Measurements from ENCODE around the gene HMCN1.

Gene HMCN1

DNA sequence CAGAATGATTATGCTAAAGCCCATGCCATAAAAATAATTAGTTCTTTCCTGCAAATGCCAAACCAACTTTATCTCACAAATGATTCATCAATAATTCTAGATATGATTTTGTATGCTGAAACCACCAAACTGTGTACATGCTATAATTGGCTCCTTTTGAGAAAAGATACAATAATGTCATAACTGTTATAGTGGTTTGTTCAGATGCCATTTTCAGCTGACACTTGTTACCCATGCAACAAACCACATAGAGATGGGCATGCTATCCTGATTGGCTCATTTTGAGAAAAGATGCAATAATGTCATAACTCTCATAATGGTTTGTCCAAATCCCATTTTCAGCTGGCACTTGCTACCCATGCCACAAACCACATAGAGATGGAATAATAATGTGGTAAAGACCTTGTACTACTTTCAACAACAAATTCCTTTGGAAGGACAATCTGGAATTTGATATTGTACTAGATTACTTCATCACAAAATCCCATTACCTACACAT, 357.1 kb downstream of the HMCN1 start:
- DNase-seq (ENCODE audit: low read depth) = no peak

DNA sequence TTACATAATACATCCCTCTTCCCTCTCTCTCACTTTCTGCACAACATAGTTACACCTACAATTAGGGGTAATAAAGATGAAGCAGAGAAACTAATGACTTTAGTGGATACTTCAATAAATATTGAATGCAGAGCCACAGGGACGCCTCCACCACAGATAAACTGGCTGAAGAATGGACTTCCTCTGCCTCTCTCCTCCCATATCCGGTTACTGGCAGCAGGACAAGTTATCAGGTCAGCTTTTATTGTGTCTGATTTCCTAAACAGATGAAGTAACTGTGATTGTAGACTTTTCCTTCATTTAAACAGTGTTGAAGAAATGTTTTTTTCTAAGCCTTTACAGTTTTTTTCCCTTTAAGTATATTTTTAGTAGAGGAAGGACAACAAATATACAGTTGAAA, 359.2 kb downstream of the HMCN1 start:
- no peak for DNase-seq (ENCODE audit: low read depth)

DNA sequence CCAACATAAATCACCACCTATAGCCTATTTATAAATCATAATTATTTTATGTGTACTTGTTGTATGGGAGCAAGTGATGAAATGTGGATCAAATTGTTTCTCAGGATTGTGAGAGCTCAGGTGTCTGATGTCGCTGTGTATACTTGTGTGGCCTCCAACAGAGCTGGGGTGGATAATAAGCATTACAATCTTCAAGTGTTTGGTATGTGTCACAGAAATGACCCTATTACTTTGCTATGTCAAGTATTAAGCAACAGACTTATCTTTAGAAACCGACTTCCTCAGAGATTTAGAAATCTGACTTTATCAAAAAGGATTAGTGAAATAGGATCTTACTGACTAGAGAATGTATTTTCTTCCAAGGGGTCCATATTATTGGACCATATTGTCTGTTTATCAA, 360.0 kb downstream of the HMCN1 start:
- DNase-seq (ENCODE audit: low read depth) = no peak

DNA sequence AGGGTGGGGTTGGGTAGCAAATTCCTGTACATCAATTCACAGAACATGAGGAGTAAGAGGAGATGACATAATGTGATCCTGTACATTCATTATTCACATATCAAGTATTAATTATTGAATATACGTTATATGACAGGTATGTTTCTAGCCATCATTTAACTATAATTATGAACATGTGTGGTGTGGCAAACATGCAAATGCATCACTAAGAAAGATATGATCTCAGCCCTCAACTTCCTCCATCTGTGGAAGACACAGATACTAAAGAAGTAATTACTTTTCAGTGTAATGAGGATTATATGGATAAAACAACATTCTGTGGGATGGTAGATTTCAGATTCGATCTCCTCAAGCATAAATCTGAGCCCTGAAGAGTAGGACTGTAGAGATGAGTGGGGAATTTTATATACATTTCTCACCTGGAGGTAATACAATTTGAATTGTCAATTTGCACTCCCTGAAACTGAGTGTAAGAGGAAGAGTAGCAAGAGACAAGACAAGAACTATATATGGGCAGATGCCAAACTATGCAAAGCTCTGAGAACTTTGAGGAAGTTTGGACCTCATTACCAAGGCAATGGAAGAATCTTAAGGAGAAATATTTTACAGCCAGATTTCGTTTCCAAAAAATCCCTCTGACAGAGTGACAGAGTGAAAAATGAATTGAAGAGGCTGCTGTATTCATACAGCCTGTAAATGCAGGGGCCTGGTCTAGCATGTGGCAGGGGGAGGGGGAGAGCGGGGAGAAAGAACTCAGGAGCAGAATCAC, 365.3 kb downstream of the HMCN1 start:
- DNase-seq (ENCODE audit: low read depth) = no peak

DNA sequence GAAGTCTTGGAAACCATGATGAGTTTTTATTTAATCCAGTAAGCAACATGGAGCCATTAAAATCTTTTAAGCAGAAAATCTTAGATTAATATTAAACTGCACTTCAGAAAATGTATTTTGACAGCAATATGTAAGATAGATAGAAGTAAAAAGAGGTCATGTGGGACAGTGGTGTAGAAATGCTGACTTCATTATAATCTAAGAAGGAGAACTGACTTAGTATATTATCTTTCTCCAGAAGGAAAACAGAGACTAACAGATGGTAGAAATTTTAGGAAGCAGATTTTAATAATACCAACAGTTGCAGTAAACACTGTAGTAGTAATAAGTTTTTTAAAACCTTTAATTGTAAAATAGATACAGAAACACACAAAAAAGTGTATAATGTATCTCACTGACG, 367.9 kb downstream of the HMCN1 start:
- DNase-seq (ENCODE audit: low read depth) = no peak

DNA sequence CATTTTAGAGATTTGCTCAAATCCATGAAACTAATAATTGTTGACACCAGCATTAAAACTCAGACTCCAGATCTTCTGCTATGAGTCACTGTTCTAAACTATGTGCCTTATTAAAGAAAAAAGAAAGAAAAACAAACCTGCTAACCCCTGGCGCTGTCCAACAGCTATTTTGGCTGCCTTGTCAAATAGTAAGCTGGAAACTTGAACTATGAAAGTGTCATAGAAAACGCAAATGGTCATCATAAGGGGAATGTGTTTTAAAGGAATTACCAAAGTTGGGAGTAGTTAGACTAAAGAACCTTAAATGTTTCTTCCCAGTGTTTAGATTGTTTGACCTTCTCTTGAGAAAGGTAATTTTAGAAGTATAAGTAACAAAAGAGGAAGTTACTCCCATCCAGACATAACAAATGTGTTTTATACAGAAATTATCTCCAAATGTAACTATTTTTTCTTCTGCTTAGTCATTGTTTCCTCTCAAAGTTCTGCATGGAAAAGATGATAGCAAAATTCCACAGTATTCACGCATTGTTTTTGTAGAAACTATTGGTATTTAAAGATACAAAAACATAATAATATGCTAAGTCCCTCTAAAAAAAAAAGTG, 368.5 kb downstream of the HMCN1 start:
- no peak for DNase-seq (ENCODE audit: low read depth)

DNA sequence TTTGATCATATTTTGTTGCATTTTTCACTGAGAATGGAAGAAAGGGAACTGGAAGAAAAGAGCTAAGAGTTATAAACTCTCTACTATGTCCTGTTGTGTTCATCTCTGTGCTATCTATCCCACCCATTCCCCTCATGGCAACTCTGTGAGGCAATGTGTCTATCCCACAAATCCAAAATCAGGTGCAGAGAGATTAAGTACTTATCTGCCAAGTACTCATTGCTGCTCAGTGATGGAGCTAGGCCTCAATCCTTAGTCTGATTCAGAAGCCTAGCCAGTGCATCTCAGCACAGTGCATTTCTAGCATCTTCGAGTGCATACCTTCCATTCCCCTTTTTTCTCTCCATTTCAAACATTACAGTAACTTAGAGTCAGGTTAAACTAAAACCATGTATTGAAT, 370.3 kb downstream of the HMCN1 start:
- no peak for DNase-seq (ENCODE audit: low read depth)

DNA sequence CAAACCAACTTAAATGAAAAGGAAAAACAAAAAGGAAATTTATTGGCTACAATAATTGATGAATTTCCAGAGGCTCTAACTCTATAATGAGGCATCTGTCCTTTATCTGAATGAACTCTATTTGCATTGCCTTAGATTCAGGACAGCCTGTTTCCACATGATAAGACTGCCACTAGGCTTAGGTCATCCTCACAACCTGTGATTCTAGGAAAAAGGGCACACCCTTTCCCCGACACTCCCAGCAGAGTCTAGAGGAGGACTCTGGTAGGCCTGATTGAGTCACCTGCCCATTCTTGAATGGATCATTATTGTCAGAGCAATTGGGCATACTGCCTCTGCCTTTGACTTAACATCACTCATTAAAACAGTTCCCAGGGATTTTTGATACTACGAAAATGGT, 378.1 kb downstream of the HMCN1 start:
- no peak for DNase-seq (ENCODE audit: low read depth)

DNA sequence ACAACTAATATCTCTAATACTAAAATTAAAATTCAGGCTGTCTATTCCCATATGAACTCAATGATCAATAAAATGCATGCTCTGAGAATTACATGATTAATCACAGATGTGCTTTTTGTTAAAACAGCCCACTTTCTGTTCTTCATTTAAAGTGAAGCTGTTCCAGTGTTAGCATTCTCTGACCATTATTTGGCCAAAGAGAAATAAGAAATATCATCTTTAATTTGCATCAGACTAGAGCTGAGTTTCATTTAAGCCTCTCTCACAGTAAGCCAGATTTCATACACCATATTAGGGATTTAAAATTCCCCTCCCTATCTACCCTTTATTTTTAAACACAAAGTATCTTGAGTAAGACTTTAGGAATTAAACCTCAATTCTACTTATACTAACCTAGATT, 379.3 kb downstream of the HMCN1 start:
- DNase-seq (ENCODE audit: low read depth) = no peak

DNA sequence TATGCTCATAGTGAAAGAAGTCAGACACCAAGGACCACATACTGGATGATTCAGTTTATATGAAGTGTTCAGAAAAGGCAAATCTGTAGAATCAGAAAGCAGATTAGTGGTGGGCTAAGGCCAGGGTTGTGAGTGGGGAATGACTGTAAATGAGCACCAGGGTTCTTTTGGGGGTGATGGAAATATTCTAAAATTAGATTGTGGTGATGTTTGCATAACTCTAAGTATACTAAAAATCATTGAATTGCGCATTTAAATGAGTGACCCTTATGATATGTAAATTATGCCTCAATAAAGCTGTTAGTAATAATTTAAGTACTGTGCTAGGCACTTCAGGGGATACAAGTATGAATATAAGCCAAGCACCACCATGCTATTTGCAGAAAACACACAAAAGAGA, 384.5 kb downstream of the HMCN1 start:
- DNase-seq (ENCODE audit: low read depth) = no peak

DNA sequence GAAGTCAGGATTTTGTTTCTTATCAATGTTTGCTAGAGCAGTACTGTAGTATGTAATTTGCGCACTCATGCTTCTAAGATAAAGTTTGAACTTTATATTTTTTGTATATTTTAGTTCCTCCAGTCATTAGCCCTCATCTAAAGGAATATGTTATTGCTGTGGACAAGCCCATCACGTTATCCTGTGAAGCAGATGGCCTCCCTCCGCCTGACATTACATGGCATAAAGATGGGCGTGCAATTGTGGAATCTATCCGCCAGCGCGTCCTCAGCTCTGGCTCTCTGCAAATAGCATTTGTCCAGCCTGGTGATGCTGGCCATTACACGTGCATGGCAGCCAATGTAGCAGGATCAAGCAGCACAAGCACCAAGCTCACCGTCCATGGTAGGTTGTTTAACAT, 388.6 kb downstream of the HMCN1 start:
- DNase-seq (ENCODE audit: low read depth) = no peak

DNA sequence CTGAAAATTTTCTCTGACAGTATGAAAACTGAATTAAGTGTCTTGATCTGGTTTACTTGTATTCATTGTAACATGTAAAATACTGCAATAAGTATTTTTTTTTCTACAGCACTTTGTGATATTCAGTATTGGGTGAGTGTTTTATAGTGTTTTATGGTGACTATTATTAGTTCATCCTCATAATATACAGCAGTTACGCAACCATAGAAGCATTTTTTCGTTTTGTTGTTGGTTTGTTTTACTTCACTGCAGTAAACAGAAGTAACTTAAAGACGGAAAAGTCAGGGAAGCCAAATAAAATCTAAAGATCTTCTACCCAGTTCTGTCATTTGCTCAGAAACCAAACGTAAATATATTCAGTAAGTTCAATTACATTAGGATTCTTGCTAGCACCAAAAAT, 390.8 kb downstream of the HMCN1 start:
- DNase-seq (ENCODE audit: low read depth) = no peak

DNA sequence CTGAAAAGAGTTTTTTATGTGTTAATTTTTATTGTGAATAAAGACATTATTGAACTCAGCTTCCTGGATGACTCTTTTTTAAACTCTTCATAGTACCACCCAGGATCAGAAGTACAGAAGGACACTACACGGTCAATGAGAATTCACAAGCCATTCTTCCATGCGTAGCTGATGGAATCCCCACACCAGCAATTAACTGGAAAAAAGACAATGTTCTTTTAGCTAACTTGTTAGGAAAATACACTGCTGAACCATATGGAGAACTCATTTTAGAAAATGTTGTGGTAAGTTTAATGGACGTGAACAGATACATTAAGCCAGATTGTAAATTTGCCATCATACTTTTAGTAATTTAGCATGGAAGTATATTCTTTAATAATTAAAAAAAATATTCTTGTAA, 391.3 kb downstream of the HMCN1 start:
- DNase-seq (ENCODE audit: low read depth) = no peak

DNA sequence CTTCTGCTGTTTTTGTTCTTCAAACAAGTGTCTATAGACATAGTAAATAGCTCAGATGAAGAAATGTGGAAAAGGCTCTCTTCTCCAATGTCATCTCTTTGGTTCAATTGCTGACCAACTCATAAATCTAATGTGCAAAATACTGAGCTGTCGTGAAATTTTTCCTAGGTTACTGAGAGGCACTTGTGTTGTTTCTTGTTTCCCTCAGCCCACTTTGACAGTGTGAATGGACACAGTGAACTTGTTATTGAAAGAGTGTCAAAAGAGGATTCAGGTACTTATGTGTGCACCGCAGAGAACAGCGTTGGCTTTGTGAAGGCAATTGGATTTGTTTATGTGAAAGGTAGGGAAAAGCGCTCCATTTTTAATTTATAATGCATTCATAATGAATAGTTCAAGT, 395.6 kb downstream of the HMCN1 start:
- DNase-seq (ENCODE audit: low read depth) = no peak

DNA sequence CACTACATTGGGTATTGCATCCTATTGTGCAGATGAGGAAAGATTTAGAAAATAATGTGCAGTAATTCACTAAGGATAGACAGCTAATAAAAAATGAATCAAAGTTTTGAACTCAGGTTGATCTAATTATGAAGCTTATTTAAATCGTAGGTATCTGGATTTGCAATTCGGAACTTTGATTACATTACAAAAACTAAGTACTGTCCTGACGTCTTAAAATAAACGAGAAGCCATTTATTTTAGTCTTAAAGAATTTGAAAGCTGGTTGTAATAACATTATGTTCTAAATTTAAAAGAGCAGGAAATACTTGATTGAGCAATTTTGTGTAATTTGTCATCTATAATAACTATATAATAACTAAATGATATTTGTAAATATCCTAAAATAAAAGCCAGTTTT, 404.9 kb downstream of the HMCN1 start:
- no peak for DNase-seq (ENCODE audit: low read depth)

DNA sequence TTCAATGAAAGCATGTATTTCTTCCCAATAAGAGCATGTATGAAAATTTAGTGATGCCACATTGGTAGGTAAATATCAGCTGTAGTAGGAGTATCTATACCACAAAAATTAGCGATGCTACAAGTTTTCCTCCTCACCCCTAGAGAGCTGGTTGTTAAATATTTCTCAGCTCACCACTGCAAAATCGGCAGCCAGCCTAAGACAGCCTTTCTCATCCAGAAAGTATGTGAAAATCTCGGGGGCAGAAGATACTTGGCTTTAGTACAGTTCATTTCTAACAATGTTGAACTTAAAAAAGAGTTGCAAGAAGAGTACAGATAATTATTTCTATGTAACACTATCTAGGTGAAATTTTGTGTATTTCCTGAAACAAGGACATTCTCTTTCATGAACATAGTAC, 405.5 kb downstream of the HMCN1 start:
- DNase-seq (ENCODE audit: low read depth) = no peak

DNA sequence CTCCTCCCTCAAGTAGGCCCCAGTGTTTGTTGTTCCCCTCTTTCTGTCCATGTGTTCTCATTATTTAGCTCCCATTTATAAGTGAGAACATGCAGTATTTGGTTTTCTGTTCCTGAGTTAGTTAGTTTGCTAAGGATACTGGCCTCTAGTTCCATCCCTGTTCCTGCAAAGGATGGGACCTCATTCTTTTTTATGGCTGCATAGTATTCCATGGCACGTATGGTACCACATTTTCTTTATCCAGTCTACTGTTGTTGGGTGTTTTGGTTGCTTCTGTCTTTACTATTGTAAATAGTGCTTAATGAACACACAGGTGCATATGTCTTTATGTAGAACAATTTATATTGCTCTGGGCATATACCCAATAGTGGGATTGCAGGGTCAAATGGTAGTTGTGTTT, 408.0 kb downstream of the HMCN1 start:
- no peak for DNase-seq (ENCODE audit: low read depth)

DNA sequence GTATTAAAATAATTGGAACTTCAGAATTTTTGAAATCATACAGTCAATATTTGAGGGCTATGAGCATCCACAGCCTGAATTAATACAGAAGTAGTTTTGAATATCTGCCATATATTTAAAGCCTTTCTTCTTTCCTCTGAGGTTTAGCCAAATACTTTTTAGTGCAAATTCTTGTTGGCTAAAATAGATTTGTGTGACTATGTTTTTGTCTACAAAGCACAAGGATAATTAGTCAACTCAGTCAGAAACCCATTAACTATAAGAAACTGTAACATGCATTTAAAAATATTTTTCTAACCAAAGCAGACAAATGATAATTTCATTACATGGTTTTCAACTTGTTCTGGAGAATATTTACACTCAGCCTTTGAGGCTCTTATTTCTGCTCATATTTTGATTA, 408.7 kb downstream of the HMCN1 start:
- no peak for DNase-seq (ENCODE audit: low read depth)

DNA sequence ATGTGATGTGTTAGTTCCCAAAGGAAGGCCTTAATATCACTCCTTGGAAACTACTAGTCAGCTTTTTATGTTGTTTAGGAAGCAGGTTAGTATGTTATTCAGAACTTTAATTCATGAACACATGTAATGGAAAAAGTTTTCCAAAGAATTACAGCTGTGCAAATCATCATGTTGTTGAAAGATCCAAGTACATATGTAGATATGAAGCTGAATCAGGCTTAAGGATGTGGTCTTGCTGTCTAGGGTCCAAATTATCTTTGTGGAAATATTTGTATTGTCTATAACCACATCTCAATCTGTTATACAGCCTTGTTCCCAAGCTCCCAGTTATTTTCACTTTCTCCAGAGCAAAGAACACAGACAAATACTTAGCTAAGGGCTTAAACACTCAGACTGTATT, 409.3 kb downstream of the HMCN1 start:
- DNase-seq (ENCODE audit: low read depth) = no peak

DNA sequence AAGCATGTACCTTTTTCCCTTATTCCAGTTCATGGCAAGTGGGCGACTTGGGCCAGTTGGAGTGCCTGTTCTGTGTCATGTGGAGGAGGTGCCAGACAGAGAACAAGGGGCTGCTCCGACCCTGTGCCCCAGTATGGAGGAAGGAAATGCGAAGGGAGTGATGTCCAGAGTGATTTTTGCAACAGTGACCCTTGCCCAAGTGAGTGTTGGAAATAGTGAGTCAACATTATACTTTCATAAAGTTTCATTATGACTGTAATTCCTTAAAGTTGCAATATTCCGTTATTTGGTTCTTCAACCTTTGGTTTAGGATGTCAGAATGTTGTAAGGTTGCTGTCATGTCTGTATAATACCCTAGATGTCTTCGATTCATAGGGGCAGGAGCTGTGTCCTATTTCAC, 410.3 kb downstream of the HMCN1 start:
- DNase-seq (ENCODE audit: low read depth) = no peak

DNA sequence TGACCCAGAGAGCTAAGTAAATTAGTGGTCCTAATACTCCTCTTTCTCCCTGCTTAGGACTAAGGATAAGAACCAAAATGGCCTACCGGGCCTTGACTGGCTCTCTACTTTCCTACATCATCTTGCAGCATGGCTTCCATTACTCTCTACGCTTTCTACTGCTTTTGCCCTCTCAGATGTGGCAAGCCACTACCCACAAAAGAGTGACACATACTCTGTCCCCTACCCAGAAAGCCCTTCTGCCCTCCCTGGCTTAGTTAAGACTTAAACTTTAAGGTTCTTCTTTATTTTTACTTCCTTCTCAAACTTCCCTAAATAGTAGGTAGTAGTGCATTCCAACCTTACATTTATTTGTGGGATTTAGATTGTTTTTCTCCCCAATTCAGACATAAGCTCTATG, 412.8 kb downstream of the HMCN1 start:
- DNase-seq (ENCODE audit: low read depth) = no peak

DNA sequence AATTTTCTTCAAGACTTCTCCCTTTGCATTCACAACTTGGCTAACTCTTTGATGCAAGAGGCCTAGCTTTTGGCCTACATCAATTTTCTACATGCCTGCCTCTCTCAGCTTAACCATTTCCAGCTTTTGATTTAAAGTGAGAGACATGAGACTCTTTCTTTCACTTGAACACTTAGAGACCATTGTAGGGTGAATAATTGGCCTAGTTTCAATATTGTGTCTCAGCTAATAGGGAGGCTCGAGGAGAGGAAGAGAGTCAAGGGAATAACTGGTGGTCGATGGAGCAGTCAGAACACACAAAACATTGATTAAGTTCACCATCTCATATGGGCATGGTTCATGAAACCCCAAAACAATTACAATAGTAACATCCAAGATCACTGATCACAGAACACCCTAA, 415.4 kb downstream of the HMCN1 start:
- no peak for DNase-seq (ENCODE audit: low read depth)

DNA sequence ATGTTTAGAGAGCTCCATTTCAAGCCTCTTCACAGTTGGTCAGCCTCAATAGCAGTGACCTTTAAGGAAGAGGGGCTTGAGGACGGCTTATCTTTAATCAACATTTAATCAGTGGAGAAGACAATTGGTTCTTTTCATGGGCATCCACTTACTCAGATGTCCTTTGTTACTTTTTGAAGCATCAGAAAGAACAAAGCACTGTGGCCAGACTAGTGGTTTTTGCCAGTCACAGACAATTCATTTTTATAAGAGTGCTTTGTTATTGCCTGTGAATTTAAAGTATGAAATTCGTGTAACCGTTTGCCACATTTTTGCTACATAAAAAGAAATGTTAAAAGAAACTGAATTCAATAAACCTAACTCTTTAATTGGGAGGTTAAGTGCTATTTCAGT, 418.0 kb downstream of the HMCN1 start:
- no peak for DNase-seq (ENCODE audit: low read depth)

DNA sequence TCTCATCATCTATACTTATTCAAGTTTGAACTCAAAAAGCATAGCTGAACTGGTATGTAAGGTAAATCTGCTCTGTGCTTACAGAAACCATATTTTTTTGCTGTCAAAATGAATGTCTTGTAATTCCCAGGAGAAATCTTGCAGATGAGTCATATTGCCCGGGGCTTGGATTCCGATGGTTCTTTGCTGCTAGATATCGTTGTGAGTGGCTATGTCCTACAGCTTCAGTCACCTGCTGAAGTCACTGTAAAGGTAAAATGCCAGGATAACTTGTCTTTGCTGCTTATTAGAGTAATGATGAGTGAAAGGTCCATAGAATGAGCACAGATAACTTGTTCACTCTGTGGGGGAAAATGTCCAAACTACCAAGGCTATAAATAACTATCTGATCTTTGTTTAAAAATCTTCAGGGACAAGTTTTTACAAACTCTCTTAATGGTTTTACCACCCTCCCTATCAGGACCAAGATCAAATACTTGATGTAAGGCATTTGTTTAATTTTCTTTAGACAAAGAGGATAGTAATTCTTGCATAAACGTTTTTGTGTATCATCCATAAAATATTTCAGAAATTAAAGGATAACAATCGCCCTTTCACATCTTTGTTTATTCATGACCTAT, 418.5 kb downstream of the HMCN1 start:
- no peak for DNase-seq (ENCODE audit: low read depth)

Data from activated T-helper 1 cell treated with Interleukin-2 at 50 U/mL for 16 hours (primary cell).